ENCODE results near the gene BCAT1.
A peak's percentile ranks its signal among the peaks of the same experiment; 100 is the strongest.

Gene BCAT1

GRCh38 chr12:24803430-24804245, 145.3 kb downstream of the BCAT1 start:
- peak; percentile 42 to 62 for DNase-seq

GRCh38 chr12:24798335-24798734, 150.6 kb downstream of the BCAT1 start:
- DNase-seq = peak; percentile 73 to 78

- no peak for DNase-seq
Measured at GRCh38 chr12:24797901-24798300, 151.0 kb downstream of the BCAT1 start.

- no peak for DNase-seq
Measured at GRCh38 chr12:24796876-24797275, 152.0 kb downstream of the BCAT1 start.

GRCh38 chr12:24795699-24796347, 153.1 kb downstream of the BCAT1 start:
- DNase-seq = peak in 1 of 2 donors; percentile 20

GRCh38 chr12:24791622-24792021, 157.3 kb downstream of the BCAT1 start:
- no peak for DNase-seq

- DNase-seq = no peak
Measured at GRCh38 chr12:24788886-24789285, 160.0 kb downstream of the BCAT1 start.

- no peak for DNase-seq
Measured at GRCh38 chr12:24780697-24781368, 168.1 kb downstream of the BCAT1 start.

- peak; percentile 48 to 60 for DNase-seq
Measured at GRCh38 chr12:24778486-24779304, 170.2 kb downstream of the BCAT1 start.

GRCh38 chr12:24777359-24777758, 171.5 kb downstream of the BCAT1 start:
- DNase-seq = no peak

- DNase-seq = peak in 1 of 2 donors; percentile 41
Measured at GRCh38 chr12:24776861-24777260, 172.0 kb downstream of the BCAT1 start.

- DNase-seq = no peak
Measured at GRCh38 chr12:24775073-24775472, 173.8 kb downstream of the BCAT1 start.

GRCh38 chr12:24773996-24774395, 174.9 kb downstream of the BCAT1 start:
- DNase-seq = no peak

- DNase-seq = no peak
Measured at GRCh38 chr12:24772813-24773212, 176.1 kb downstream of the BCAT1 start.

GRCh38 chr12:24770821-24771220, 178.1 kb downstream of the BCAT1 start:
- DNase-seq = no peak

GRCh38 chr12:24770334-24770733, 178.6 kb downstream of the BCAT1 start:
- DNase-seq = no peak

- DNase-seq = no peak
Measured at GRCh38 chr12:24769682-24770081, 179.2 kb downstream of the BCAT1 start.

- no peak for DNase-seq
Measured at GRCh38 chr12:24768415-24768814, 180.5 kb downstream of the BCAT1 start.

GRCh38 chr12:24767016-24767415, 181.9 kb downstream of the BCAT1 start:
- DNase-seq = no peak

- DNase-seq = no peak
Measured at GRCh38 chr12:24764712-24765111, 184.2 kb downstream of the BCAT1 start.

GRCh38 chr12:24760606-24761378, 188.1 kb downstream of the BCAT1 start:
- no peak for DNase-seq

- no peak for DNase-seq
Measured at GRCh38 chr12:24760162-24760561, 188.7 kb downstream of the BCAT1 start.
